Measurements from ENCODE around the gene CD209.

CD209 gene

GRCh38 chr19:7705387-7706187 is 41.7 kb downstream of the CD209 start:
- Histone ChIP-seq H3K4me1 (ENCODE audit: control insufficient read depth, insufficient read depth, low read length) (no peaks in the 10 kb centered on the region), H3K27ac (ENCODE audit: low read length) (no peak overlapping the region), H3K27me3 (ENCODE audit: control insufficient read depth in 1 of 2, insufficient read depth in 2 of 2, low read length in 2 of 2) (peaks cover 7 to 9% of the 10 kb centered on the region in 2 donors), H3K36me3 (ENCODE audit: control insufficient read depth in 2 of 2, insufficient read depth in 2 of 2, low read length in 2 of 2) (no peaks in the 10 kb centered on the region), H3K4me3 (ENCODE audit: low read length in 2 of 2) (no peak overlapping the region), H3K9ac (ENCODE audit: low read length in 2 of 2) (no peak overlapping the region), H3K9me3 (ENCODE audit: control insufficient read depth in 2 of 2, low read length in 2 of 2) (no peaks in the 10 kb centered on the region)

DNA sequence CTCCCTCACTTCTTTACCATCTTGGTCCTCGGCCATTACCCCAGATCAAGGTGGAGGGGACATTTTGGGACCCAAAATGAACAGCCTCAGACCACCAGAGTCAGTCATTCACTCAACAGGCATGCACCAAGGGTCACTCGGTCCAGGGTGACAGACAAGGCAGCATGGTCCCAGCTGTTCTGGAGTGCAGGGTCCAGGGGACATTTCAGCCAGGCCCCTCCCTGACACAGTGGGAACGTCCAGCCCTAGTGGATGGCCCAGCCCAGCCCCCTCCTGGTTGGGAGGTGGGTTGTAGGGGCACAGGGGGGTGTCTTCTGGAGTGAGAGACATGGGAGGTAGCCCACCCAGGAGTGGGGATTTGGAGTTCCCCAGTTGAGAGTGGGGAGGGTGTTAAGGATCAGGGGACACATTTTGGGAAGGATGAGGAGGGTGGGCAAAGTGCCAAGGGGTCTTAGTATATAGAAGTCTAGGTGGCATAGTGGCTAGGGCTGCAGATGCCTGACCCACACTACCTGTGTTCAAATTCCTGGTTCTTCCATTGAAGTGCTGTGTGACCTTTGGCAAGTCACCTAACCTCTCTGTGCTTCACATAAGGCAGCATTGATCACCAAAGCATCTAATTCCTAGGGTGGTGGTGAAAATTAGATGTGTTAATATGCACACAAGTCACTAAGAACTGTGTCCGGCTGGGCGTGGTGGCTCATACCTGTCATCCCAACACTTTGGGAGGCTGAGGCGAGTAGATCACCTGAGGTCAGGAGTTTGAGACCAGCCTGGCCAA is 42.9 kb downstream of the CD209 start:
- Histone ChIP-seq H3K27ac (ENCODE audit: low read length) (no peak overlapping the region), H3K27me3 (ENCODE audit: control insufficient read depth in 1 of 2, insufficient read depth in 2 of 2, low read length in 2 of 2) (peaks cover 7 to 9% of the 10 kb centered on the region in 2 donors), H3K4me3 (ENCODE audit: low read length in 2 of 2) (no peak overlapping the region), H3K4me1 (ENCODE audit: control insufficient read depth, insufficient read depth, low read length) (no peaks in the 10 kb centered on the region), H3K36me3 (ENCODE audit: control insufficient read depth in 2 of 2, insufficient read depth in 2 of 2, low read length in 2 of 2) (no peaks in the 10 kb centered on the region), H3K9me3 (ENCODE audit: control insufficient read depth in 2 of 2, low read length in 2 of 2) (no peaks in the 10 kb centered on the region), H3K9ac (ENCODE audit: low read length in 2 of 2) (no peak overlapping the region)

DNA sequence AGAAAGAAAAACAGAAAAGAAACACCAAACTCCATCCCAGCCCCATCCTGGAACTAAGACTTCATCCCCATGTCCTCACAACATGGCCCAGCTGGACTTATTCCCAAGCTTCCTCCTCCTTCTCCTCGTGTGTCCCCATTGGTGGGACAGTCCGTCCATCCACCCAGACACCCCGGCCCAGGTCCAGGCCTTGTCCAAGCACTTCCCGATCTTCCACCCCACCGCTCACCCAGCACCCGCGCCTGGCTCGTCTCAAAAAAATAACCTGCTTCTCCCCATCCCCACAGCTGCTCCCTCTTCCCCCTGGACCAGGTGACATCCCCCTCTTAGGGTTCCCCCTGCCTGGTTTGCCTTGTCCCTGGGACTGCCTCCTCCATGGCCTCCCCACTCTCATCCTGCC is 44.0 kb downstream of the CD209 start:
- H3K4me3 ChIP-seq (ENCODE audit: low read length in 2 of 2) = no peak overlapping the region
- H3K9ac ChIP-seq (ENCODE audit: low read length in 2 of 2) = no peak overlapping the region
- no peaks in the 10 kb centered on the region for H3K9me3 ChIP-seq (ENCODE audit: control insufficient read depth in 2 of 2, low read length in 2 of 2)
- no peak overlapping the region for H3K27ac ChIP-seq (ENCODE audit: low read length)
- peaks cover 9 to 13% of the 10 kb centered on the region in 2 donors for H3K27me3 ChIP-seq (ENCODE audit: control insufficient read depth in 1 of 2, insufficient read depth in 2 of 2, low read length in 2 of 2)
- H3K4me1 ChIP-seq (ENCODE audit: control insufficient read depth, insufficient read depth, low read length) = no peaks in the 10 kb centered on the region
- H3K36me3 ChIP-seq (ENCODE audit: control insufficient read depth in 2 of 2, insufficient read depth in 2 of 2, low read length in 2 of 2) = no peaks in the 10 kb centered on the region

- H3K4me3 ChIP-seq (ENCODE audit: low read length in 2 of 2) = no peak within 1 kb of the TSS
- peaks cover 18 to 27% of the 10 kb centered on the region in 2 donors for H3K27me3 ChIP-seq (ENCODE audit: control insufficient read depth in 1 of 2, insufficient read depth in 2 of 2, low read length in 2 of 2)
- H3K36me3 ChIP-seq (ENCODE audit: control insufficient read depth in 2 of 2, insufficient read depth in 2 of 2, low read length in 2 of 2) = no peaks in the 10 kb centered on the region
- H3K9ac ChIP-seq (ENCODE audit: low read length in 2 of 2) = no peak within 1 kb of the TSS
- no peaks in the 10 kb centered on the region for H3K9me3 ChIP-seq (ENCODE audit: control insufficient read depth in 2 of 2, low read length in 2 of 2)
- H3K27ac ChIP-seq (ENCODE audit: low read length) = no peak within 1 kb of the TSS
- H3K4me1 ChIP-seq (ENCODE audit: control insufficient read depth, insufficient read depth, low read length) = no peaks in the 10 kb centered on the region
Observed at GRCh38 chr19:7701654-7702457, 45.5 kb downstream of the CD209 start, which contains the start of gene FCER2. Gene FCER2, minus strand, starts transcription at chr19:7702131. Its CDS starts 2,371 bp downstream, at chr19:7699760.

DNA sequence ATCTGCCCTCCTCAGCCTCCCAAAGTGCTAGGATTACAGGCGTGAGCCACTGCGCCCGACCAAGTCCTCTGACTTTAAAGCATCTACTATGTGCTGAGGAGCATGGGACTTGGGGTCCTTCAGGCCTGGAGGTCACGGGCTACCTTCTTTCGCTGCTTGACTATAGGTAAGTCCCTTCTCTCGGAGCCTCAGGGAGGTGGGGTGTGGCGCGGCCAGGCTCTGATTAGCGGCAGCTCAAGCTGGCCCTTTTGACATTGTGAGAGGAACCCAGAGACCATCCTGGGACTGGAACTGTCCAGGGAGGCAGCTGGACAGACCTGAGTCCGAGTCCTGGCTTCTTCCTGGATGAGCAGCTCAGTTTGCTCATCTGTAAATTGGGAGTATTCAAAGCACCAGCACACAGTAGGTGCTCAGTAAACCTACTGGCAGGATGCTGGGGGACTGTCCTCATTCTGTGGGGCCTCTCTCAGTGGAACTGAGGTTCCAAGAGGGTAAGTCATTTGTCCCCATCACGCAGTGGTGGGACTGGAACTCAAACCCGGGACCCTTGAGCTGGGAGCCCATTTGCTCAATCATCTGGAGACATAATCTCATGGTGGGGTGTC is 46.2 kb downstream of the CD209 start:
- no peak overlapping the region for H3K9ac ChIP-seq (ENCODE audit: low read length in 2 of 2)

GRCh38 chr19:7699417-7700401 is 47.6 kb downstream of the CD209 start:
- Histone ChIP-seq H3K4me1 (ENCODE audit: control insufficient read depth, insufficient read depth, low read length) (no peaks in the 10 kb centered on the region), H3K27me3 (ENCODE audit: control insufficient read depth in 1 of 2, insufficient read depth in 2 of 2, low read length in 2 of 2) (peaks cover 18 to 30% of the 10 kb centered on the region in 2 donors), H3K36me3 (ENCODE audit: control insufficient read depth in 2 of 2, insufficient read depth in 2 of 2, low read length in 2 of 2) (no peaks in the 10 kb centered on the region), H3K27ac (ENCODE audit: low read length) (no peak overlapping the region), H3K4me3 (ENCODE audit: low read length in 2 of 2) (no peak overlapping the region), H3K9ac (ENCODE audit: low read length in 2 of 2) (no peak overlapping the region), H3K9me3 (ENCODE audit: control insufficient read depth in 2 of 2, low read length in 2 of 2) (no peaks in the 10 kb centered on the region)

More for the DNA sequence above, 46.2 kb downstream of the CD209 start:
- Histone ChIP-seq H3K36me3 (ENCODE audit: control insufficient read depth in 2 of 2, insufficient read depth in 2 of 2, low read length in 2 of 2) (no peaks in the 10 kb centered on the region), H3K27me3 (ENCODE audit: control insufficient read depth in 1 of 2, insufficient read depth in 2 of 2, low read length in 2 of 2) (peaks cover 18 to 30% of the 10 kb centered on the region in 2 donors), H3K9me3 (ENCODE audit: control insufficient read depth in 2 of 2, low read length in 2 of 2) (no peaks in the 10 kb centered on the region), H3K4me3 (ENCODE audit: low read length in 2 of 2) (no peak overlapping the region), H3K27ac (ENCODE audit: low read length) (no peak overlapping the region), H3K4me1 (ENCODE audit: control insufficient read depth, insufficient read depth, low read length) (no peaks in the 10 kb centered on the region)

DNA sequence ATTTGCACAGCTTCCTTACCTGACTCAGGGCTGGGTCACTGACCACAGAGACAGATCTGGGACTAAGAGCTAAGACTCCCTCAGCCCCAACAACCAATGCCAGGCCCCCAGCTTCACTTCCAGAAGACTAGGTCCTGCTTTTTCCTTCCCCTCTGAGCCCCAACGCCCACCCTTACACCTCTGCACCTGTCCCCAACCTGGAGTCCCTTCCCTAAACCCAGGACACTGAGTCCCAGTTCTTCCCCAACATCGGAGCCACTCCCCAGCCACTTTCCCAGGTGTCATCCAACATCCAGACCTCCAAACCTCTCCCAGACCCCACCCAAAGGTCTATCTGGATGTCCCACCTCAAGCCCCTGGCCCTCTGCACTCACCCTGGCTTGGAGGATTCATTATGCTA is 48.3 kb downstream of the CD209 start:
- H3K27ac ChIP-seq (ENCODE audit: low read length) = no peak overlapping the region
- no peak overlapping the region for H3K4me3 ChIP-seq (ENCODE audit: low read length in 2 of 2)
- H3K9ac ChIP-seq (ENCODE audit: low read length in 2 of 2) = no peak overlapping the region
- no peaks in the 10 kb centered on the region for H3K36me3 ChIP-seq (ENCODE audit: control insufficient read depth in 2 of 2, insufficient read depth in 2 of 2, low read length in 2 of 2)
- H3K9me3 ChIP-seq (ENCODE audit: control insufficient read depth in 2 of 2, low read length in 2 of 2) = no peaks in the 10 kb centered on the region
- peaks cover 15 to 28% of the 10 kb centered on the region in 2 donors for H3K27me3 ChIP-seq (ENCODE audit: control insufficient read depth in 1 of 2, insufficient read depth in 2 of 2, low read length in 2 of 2)
- H3K4me1 ChIP-seq (ENCODE audit: control insufficient read depth, insufficient read depth, low read length) = no peaks in the 10 kb centered on the region

- Histone ChIP-seq H3K9ac (ENCODE audit: low read length in 2 of 2) (no peak overlapping the region), H3K9me3 (ENCODE audit: control insufficient read depth in 2 of 2, low read length in 2 of 2) (no peaks in the 10 kb centered on the region), H3K4me3 (ENCODE audit: low read length in 2 of 2) (no peak overlapping the region), H3K27ac (ENCODE audit: low read length) (no peak overlapping the region), H3K36me3 (ENCODE audit: control insufficient read depth in 2 of 2, insufficient read depth in 2 of 2, low read length in 2 of 2) (no peaks in the 10 kb centered on the region), H3K27me3 (ENCODE audit: control insufficient read depth in 1 of 2, insufficient read depth in 2 of 2, low read length in 2 of 2) (peaks cover 15 to 28% of the 10 kb centered on the region in 2 donors), H3K4me1 (ENCODE audit: control insufficient read depth, insufficient read depth, low read length) (no peaks in the 10 kb centered on the region)
Observed at GRCh38 chr19:7698583-7698982, 48.8 kb downstream of the CD209 start.

- Histone ChIP-seq H3K27me3 (ENCODE audit: control insufficient read depth in 1 of 2, insufficient read depth in 2 of 2, low read length in 2 of 2) (peaks cover 15 to 33% of the 10 kb centered on the region in 2 donors), H3K27ac (ENCODE audit: low read length) (no peak overlapping the region), H3K9me3 (ENCODE audit: control insufficient read depth in 2 of 2, low read length in 2 of 2) (no peaks in the 10 kb centered on the region), H3K9ac (ENCODE audit: low read length in 2 of 2) (no peak overlapping the region), H3K4me1 (ENCODE audit: control insufficient read depth, insufficient read depth, low read length) (no peaks in the 10 kb centered on the region), H3K36me3 (ENCODE audit: control insufficient read depth in 2 of 2, insufficient read depth in 2 of 2, low read length in 2 of 2) (no peaks in the 10 kb centered on the region), H3K4me3 (ENCODE audit: low read length in 2 of 2) (no peak overlapping the region)
Observed at GRCh38 chr19:7697721-7698287, 49.5 kb downstream of the CD209 start.

Data from stomach smooth muscle (tissue), 2 donors.